ENCODE measurements around the gene ZKSCAN5.
"Not testable (repeated sequence)": the region's sequence is repeated elsewhere in the genome, so short reads cannot be mapped to it uniquely, and the experiment has no call there.

The ZKSCAN5 gene

DNA sequence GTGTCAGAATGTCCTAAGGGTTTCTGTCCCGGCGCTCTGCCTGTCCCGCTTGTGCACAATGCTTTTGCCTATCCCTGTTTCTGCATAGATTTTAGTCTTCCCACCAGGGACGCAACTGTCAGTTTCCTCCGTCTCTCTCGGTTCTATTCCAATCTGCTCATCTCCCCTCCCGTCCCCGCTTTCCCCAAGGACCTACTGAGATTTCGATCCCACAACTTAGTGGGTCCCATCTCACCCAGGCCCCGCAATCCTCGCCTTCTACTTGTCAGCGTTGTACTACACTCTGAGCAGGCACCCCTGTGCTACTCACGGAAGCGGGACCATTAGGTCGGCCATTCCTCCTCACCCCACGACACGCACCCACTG, 53.5 kb downstream of the ZKSCAN5 start:
- DNase-seq (ENCODE audit: low spot score in 2 of 2) (no peak), ATAC-seq (peak; percentile 71)
- H3K4me3 Mint-ChIP-seq: peak overlapping the region; percentile 100
- peaks cover 91% of the 10 kb centered on the region for H3K36me3 Mint-ChIP-seq
- peak overlapping the region; percentile 100 for H3K27ac Mint-ChIP-seq
- H3K4me1 Mint-ChIP-seq: peaks cover 36% of the 10 kb centered on the region
- H3K9me3 Mint-ChIP-seq: no peaks in the 10 kb centered on the region

DNA sequence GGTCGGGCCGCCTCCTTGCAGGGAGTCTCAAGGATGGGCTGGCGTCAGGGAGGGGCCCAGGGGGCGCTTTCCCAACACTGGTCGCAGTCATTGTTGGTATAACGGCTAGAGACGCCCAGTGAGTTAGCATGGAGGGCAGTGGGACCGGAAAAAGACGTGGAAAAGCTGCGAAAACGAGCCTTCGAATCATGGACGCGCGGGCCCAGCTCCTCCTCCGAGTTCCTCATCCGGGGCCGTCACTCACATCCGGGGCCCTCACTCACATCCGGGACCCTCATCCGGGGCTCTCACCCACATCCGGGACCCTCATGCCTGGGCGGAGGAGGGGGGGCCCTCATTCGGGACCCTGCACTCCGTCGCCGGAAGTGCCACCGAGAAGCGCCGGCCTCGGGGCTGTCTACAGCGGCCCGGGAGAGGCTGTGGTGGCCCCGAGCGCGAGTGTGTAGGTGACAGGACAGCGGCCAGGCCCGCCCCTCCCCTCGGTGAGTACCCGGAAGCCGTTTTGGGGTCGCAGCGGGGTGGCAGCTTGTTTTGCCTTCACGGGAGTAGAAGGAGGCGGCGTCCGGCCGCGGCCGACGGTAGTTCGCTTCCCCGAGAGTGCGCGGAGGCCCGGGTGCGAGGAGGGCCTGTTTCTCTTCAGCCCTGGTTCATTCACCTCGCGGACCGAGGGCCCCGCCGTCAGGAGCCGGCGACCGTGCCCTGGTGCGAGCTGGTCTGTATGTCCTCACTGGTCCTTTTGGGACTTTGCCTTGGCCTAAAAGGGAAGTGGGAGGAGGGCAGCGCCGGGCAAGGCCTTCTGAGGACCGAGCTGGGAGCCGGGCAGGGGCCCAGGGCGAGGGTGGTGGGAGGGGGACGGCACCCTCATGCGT, 54.1 kb downstream of the ZKSCAN5 start, which contains the start of gene ZNF655:
TSS of gene ZNF655 (plus strand) at position 337 of the 869 bp plus-strand sequence. CDS start 1,918 bp downstream, outside the sequence.
- Mint-ChIP-seq H3K4me1 (peaks cover 42% of the 10 kb centered on the region), H3K9me3 (no peaks in the 10 kb centered on the region), H3K36me3 (peaks cover 98% of the 10 kb centered on the region), H3K4me3 (peak within 1 kb of the TSS; percentile 100), H3K27ac (peak within 1 kb of the TSS; percentile 100)
- DNase-seq (ENCODE audit: low spot score in 2 of 2): peak; percentile 85 to 98
- peak; percentile 90 for ATAC-seq

GRCh38 chr7:99559175-99559915, 54.9 kb downstream of the ZKSCAN5 start:
- Mint-ChIP-seq H3K36me3 (peaks cover 100% of the 10 kb centered on the region), H3K27ac (peak overlapping the region; percentile 100), H3K4me3 (peak overlapping the region; percentile 100), H3K4me1 (peaks cover 51% of the 10 kb centered on the region), H3K9me3 (no peaks in the 10 kb centered on the region)
- ATAC-seq: no peak
- no peak for DNase-seq (ENCODE audit: low spot score in 2 of 2)

DNA sequence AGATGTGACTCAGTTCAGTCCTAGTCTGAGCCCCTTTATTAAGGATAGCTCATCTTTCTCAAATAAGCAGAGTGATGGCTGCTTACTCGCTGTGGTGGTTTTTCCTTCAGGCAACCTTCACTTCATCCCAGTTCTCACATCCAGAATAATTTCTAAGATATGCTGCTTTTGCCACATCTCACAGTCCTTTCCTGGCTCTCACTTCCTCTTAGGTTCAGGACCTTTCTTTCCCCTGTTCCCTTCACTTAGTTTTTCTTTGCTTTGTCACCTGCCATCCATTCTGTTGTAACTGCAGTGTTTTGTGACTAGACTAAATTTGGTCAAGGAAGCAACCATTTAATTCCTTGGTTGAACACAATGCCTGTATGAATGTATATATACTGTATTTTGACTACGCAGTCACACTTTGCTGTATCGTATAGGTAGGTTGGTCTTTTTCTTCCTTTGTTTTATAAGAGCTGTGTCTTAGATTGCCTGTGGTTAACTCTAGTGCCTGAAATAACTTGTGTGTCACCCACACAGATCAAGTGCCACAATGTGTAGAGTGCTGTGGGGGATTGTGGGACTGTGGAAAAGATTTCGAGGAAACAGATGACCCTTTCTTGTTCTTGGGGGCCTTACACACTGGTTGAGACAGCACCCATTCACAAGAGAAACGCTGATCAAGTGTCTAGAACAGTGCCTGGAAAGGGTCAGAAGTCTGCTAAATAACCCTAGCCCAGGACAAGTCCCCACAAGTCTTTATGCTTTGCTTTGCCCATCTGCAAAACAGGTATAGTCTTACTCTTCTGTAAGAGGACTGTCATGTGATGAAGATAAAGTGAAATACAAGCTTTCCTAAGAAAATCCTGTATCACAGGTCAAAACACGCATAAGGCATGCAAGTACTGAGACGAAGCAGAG, 56.6 kb downstream of the ZKSCAN5 start:
- H3K9me3 Mint-ChIP-seq: no peaks in the 10 kb centered on the region
- ATAC-seq (no peak), DNase-seq (ENCODE audit: low spot score in 2 of 2) (no peak)
- peaks cover 52% of the 10 kb centered on the region for H3K4me1 Mint-ChIP-seq
- peak overlapping the region; percentile 100 for H3K4me3 Mint-ChIP-seq
- H3K27ac Mint-ChIP-seq: peak overlapping the region; percentile 100
- H3K36me3 Mint-ChIP-seq: peaks cover 100% of the 10 kb centered on the region

GRCh38 chr7:99561737-99562051, 57.2 kb downstream of the ZKSCAN5 start:
- no peak for DNase-seq (ENCODE audit: low spot score in 2 of 2)
- no peak for ATAC-seq
- H3K36me3 Mint-ChIP-seq: peaks cover 100% of the 10 kb centered on the region
- H3K9me3 Mint-ChIP-seq: no peaks in the 10 kb centered on the region
- peaks cover 52% of the 10 kb centered on the region for H3K4me1 Mint-ChIP-seq
- H3K4me3 Mint-ChIP-seq: no peak overlapping the region
- peak overlapping the region; percentile 84 for H3K27ac Mint-ChIP-seq

DNA sequence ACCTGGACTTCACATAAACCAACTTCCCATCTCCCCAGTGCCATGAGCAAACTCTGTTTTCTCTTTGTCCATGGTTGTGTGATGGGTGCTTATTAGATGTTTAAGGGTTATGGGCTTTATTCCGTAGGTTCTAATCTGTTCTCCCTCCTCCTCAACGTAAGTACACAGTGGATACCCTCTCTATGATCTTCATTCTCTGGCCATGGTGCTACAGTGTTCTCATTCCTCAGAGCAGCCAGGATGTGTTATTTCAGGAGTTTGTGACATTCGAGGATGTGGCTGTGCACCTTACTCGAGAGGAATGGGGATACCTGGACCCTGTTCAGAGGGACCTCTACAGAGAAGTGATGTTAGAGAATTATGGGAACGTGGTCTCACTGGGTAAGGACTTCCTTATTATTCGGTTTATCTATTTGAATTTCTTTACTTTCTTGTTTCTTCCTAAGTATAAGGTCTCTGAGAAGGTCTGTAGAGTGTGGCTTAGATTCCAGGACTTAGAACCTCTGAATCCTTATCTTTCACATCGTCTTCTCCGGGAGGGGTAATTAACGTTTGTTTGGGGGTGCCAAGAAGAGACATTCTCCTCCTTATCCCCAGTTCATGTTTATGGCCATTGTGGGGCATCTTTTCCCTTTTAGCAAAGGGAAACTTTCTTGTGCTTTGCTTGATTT, 57.8 kb downstream of the ZKSCAN5 start:
- Mint-ChIP-seq H3K27ac (peak overlapping the region; percentile 84), H3K9me3 (no peaks in the 10 kb centered on the region), H3K4me1 (peaks cover 49% of the 10 kb centered on the region), H3K36me3 (peaks cover 100% of the 10 kb centered on the region), H3K4me3 (peak overlapping the region; percentile 17)
- ATAC-seq (no peak), DNase-seq (ENCODE audit: low spot score in 2 of 2) (no peak)

GRCh38 chr7:99562832-99563231, 58.4 kb downstream of the ZKSCAN5 start:
- Mint-ChIP-seq H3K27ac (peak overlapping the region; percentile 84), H3K36me3 (peaks cover 100% of the 10 kb centered on the region), H3K4me1 (peaks cover 45% of the 10 kb centered on the region), H3K4me3 (peak overlapping the region; percentile 17), H3K9me3 (no peaks in the 10 kb centered on the region)
- peak in 1 of 2 donors; percentile 62 for DNase-seq (ENCODE audit: low spot score in 2 of 2)
- peak; percentile 79 for ATAC-seq

DNA sequence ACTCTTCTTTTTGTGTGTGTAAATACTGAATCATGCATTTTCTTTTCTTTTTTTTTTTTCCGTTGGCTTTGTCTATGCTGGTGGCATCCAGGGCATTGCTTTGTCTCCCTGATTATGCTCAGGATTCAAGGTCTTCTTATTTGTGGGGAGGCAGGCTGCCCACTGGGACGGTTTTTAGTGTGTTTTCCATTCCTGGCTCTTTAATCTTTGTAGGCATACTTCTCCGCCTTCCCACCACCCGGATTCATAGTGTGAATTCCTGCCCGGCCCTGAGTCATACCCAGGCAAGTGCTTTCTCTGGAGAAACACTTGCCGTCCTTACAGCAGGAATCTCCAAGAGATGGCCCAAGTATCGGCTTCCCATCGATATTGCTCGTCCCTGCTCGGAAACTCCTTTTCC, 59.2 kb downstream of the ZKSCAN5 start:
- H3K27ac Mint-ChIP-seq: peak overlapping the region; percentile 84

GRCh38 chr7:99568770-99569169, 64.3 kb downstream of the ZKSCAN5 start:
- not testable (repeated sequence) for H3K4me3 Mint-ChIP-seq; H3K9me3 Mint-ChIP-seq; H3K4me1 Mint-ChIP-seq; DNase-seq (ENCODE audit: low spot score in 2 of 2); ATAC-seq; H3K27ac Mint-ChIP-seq
- peaks cover 100% of the 10 kb centered on the region for H3K36me3 Mint-ChIP-seq

More for the DNA sequence above, 59.2 kb downstream of the ZKSCAN5 start:
- Mint-ChIP-seq H3K9me3 (no peaks in the 10 kb centered on the region), H3K4me3 (no peak overlapping the region), H3K4me1 (peaks cover 41% of the 10 kb centered on the region), H3K36me3 (peaks cover 100% of the 10 kb centered on the region)
- DNase-seq (ENCODE audit: low spot score in 2 of 2): no peak
- no peak for ATAC-seq

- no peak for DNase-seq (ENCODE audit: low spot score in 2 of 2)
- ATAC-seq: no peak
- Mint-ChIP-seq H3K4me1 (no peaks in the 10 kb centered on the region), H3K4me3 (no peak overlapping the region), H3K36me3 (peaks cover 73% of the 10 kb centered on the region), H3K9me3 (no peaks in the 10 kb centered on the region), H3K27ac (peak overlapping the region; percentile 41)
Measured at GRCh38 chr7:99571768-99572167, 67.3 kb downstream of the ZKSCAN5 start.

GRCh38 chr7:99573257-99573656, 68.8 kb downstream of the ZKSCAN5 start:
- Mint-ChIP-seq H3K4me3 (no peak overlapping the region), H3K27ac (peak overlapping the region; percentile 9), H3K36me3 (peaks cover 58% of the 10 kb centered on the region), H3K9me3 (no peaks in the 10 kb centered on the region), H3K4me1 (no peaks in the 10 kb centered on the region)
- no peak for DNase-seq (ENCODE audit: low spot score in 2 of 2)
- ATAC-seq: no peak

DNA sequence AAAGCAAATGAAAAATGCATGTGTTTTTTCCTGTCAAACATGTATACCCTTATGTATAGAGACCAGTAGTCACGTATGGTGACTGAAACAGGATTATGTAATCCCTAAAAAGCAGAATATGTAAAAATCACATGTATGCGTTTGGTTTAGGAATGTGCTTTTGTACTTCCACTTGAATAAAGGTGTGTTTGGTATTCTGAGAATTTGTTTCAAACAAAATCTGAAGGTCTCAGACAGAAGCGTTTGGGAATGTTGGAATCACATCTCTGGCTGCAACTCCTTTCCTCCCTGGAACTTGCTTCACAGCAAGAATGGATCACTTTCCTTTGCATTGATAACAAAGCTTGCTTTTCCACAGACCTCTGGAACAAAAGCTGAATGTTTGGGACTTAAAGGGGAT, 71.8 kb downstream of the ZKSCAN5 start:
- peaks cover 28% of the 10 kb centered on the region for H3K36me3 Mint-ChIP-seq
- H3K9me3 Mint-ChIP-seq: no peaks in the 10 kb centered on the region
- H3K4me3 Mint-ChIP-seq: no peak overlapping the region

GRCh38 chr7:99579281-99579955, 75.0 kb downstream of the ZKSCAN5 start:
- no peaks in the 10 kb centered on the region for H3K36me3 Mint-ChIP-seq
- no peaks in the 10 kb centered on the region for H3K9me3 Mint-ChIP-seq
- peaks cover 21% of the 10 kb centered on the region for H3K4me1 Mint-ChIP-seq
- H3K4me3 Mint-ChIP-seq: peak overlapping the region; percentile 79
- DNase-seq (ENCODE audit: low spot score in 2 of 2) (no peak), ATAC-seq (no peak)
- peak overlapping the region; percentile 81 for H3K27ac Mint-ChIP-seq

More for the DNA sequence above, 71.8 kb downstream of the ZKSCAN5 start:
- DNase-seq (ENCODE audit: low spot score in 2 of 2) (peak in 1 of 2 donors; percentile 17), ATAC-seq (no peak)
- no peak overlapping the region for H3K27ac Mint-ChIP-seq
- peaks cover 20% of the 10 kb centered on the region for H3K4me1 Mint-ChIP-seq

Measured in stimulated activated effector memory CD8-positive, alpha-beta T cell treated with anti-CD3 and anti-CD28 coated beads, Interleukin-12 subunit alpha, Interleukin-12 subunit beta, amount 100 ng/mL, for 72 hours (primary cell).